Keratinocyte (primary cell): Measurements from ENCODE around the gene GP1BB. TPM values are rescaled to one million over a fixed set of nuclear protein-coding genes. Genes with fewer than 3 reads are reported as not detected.
A peak's percentile ranks its signal among the peaks of the same experiment; 100 is the strongest.

Experiments used
- DNase-seq: peaks from one replicate; pipeline ENCODE4 v3.0.0-alpha.2; 2011; ENCODE audit warnings: low read depth, missing footprints, low spot score
- FAIRE-seq: peaks from 2 replicates; lab custom pipeline; 2011; peaks lifted over from hg19 to GRCh38; lab: Jason Lieb, UNC
- H2AFZ ChIP-seq: 2 replicates; pipeline ENCODE4 v1.6.0; 2012; ENCODE audit warnings: low read length, control low read depth, inconsistent platforms; ENCODE audit not compliant: control insufficient read depth
- H3K27ac ChIP-seq: 2 replicates; pipeline ENCODE4 v1.5.1; 2011; ENCODE audit warnings: low read length; ENCODE audit not compliant: control insufficient read depth, insufficient read depth
- H3K27me3 ChIP-seq: 3 replicates; pipeline ENCODE4 v1.6.0; 2011; ENCODE audit warnings: low read length; ENCODE audit not compliant: control insufficient read depth, insufficient read depth; ENCODE audit errors: extremely low read depth
- H3K36me3 ChIP-seq, 2 experiments: 2 replicates in 1 of 2; 3 replicates in 1 of 2; pipeline ENCODE4 v1.5.1; 2011; ENCODE audit warnings: low read length in 2 of 2, mild to moderate bottlenecking in 1 of 2; ENCODE audit not compliant: control insufficient read depth in 2 of 2, insufficient read depth in 2 of 2; ENCODE audit errors: extremely low read depth in 1 of 2
- H3K4me1 ChIP-seq: 3 replicates; pipeline ENCODE4 v1.5.1; 2011; ENCODE audit warnings: low read length; ENCODE audit not compliant: control insufficient read depth, insufficient read depth; ENCODE audit errors: extremely low read depth
- H3K4me2 ChIP-seq: 3 replicates; pipeline ENCODE4 v1.6.0; 2011; ENCODE audit warnings: low read depth, low read length; ENCODE audit not compliant: control insufficient read depth, insufficient read depth; ENCODE audit errors: extremely low read depth
- H3K4me3 ChIP-seq, 3 experiments: fragments of 200-600 bp in 1 of 3; sonication (generic) in 1 of 3; 2 replicates in 2 of 3; 3 replicates in 1 of 3; pipeline ENCODE4 v1.5.1; 2011 to 2016; ENCODE audit warnings: low read length in 3 of 3, mild to moderate bottlenecking in 3 of 3, control low read depth in 2 of 3, inconsistent platforms in 1 of 3, low read depth in 1 of 3, mixed read lengths in 1 of 3, mixed run types in 1 of 3, moderate library complexity in 1 of 3; ENCODE audit not compliant: control insufficient read depth in 2 of 3, insufficient read depth in 2 of 3; ENCODE audit errors: extremely low read depth in 1 of 3
- H3K79me2 ChIP-seq: 2 replicates; pipeline ENCODE4 v1.6.0; 2012; ENCODE audit warnings: low read length; ENCODE audit not compliant: control insufficient read depth, insufficient read depth
- H3K9ac ChIP-seq: 3 replicates; pipeline ENCODE4 v1.6.0; 2011; ENCODE audit warnings: low read length; ENCODE audit not compliant: control insufficient read depth, insufficient read depth; ENCODE audit errors: extremely low read depth
- H3K9me1 ChIP-seq: 3 replicates; pipeline ENCODE4 v1.6.0; 2011; ENCODE audit warnings: low read length; ENCODE audit not compliant: control insufficient read depth, insufficient read depth; ENCODE audit errors: extremely low read depth
- H3K9me3 ChIP-seq: 2 replicates; pipeline ENCODE4 v1.5.1; 2012; ENCODE audit warnings: low read depth, low read length; ENCODE audit not compliant: control insufficient read depth
- H4K20me1 ChIP-seq: 3 replicates; pipeline ENCODE4 v1.6.0; 2011; ENCODE audit warnings: low read length; ENCODE audit not compliant: control insufficient read depth, insufficient read depth; ENCODE audit errors: extremely low read depth
- EZH2 ChIP-seq: IDR thresholded peaks from one replicate; pipeline ENCODE4 v1.6.1; 2012; ENCODE audit warnings: inconsistent platforms, mild to moderate bottlenecking, low read length, moderate library complexity
- dilution Hi-C: fragments of 300-500 bp; cut with MboI; formaldehyde crosslinking; loops from one replicate; pipeline ENCODE4 v1.7.0; 2020; ENCODE audit warnings: low sequenced_read_pairs; ENCODE audit not compliant: extremely low pct_ligation_motif_present
- polyA plus RNA-seq, 5 experiments: library from polyadenylated mRNA; depleted of rRNA in 3 of 5; stranded (reverse) in 3 of 5; stranded (forward) in 1 of 5; unstranded in 1 of 5; fragments of >200 nt; gene quantifications; 1 replicate in 1 of 5; 2 replicates in 3 of 5; 3 replicates in 1 of 5; pipeline versions ENCODE4 v1.2.1 to v1.2.3, GENCODE V29; 2011 to 2012; ENCODE audit warnings: missing spikeins in 2 of 5, low read depth in 1 of 5, low replicate concordance in 1 of 5
- TF ChIP-seq, protein P1 (sequence below), 3 experiments: IDR thresholded peaks in 1 of 3; conservative IDR thresholded peaks in 1 of 3; optimal IDR thresholded peaks in 1 of 3; 2 replicates in 2 of 3; 3 replicates in 1 of 3; pipeline versions ENCODE3 to v1.5.1; 2011; ENCODE audit warnings: low read length in 3 of 3, mild to moderate bottlenecking in 3 of 3, moderate library complexity in 2 of 3, control low read depth in 1 of 3, inconsistent platforms in 1 of 3; ENCODE audit not compliant: insufficient read depth in 2 of 3; ENCODE audit errors: extremely low read depth in 1 of 3

The GP1BB gene
- polyA plus RNA-seq, 1 donor (not counting 4 experiments of a cell fraction or from before 2014, with no cell fraction given), result 0.05 TPM

DNA sequence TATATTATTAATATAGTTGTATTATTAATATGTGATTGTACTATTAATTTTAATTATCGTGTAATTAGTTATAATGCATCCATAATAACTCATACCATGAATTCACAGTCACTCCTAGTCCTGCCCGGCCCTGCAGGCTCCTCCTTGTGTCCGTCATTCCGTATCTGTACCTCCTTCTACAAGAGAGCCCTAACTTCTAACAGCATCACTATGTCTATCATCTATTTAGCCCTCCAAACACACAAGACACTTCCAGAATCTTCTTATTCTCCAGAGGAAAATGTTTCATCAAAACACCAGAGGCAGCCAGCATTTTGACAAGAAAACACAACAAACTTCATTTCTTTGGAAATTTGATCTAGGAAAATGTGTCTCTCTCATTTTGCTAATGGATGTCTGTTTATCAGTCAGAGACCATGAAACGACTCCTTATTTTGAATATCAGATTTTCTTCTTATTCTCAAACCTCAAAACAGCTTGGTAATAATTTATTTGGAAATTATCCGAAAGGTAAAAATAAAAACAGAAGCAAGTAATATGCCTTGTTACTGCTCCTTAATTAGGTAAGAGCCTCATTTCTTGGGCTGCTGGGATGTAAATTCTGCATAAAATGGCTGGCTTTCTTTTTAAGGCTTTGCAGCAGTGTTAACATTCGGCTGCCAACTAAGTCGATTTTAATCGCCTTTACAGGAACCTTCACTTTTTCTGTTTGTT lies 32.2 kb upstream of the GP1BB start:
- Histone ChIP-seq H3K9me3 (no peaks in the 10 kb centered on the region), H3K27me3 (peaks cover 33% of the 10 kb centered on the region), H3K27ac (no peak overlapping the region), H2AFZ (peak overlapping the region; percentile 92), H3K79me2 (no peaks in the 10 kb centered on the region), H3K4me1 (peaks cover 9% of the 10 kb centered on the region), H4K20me1 (no peaks in the 10 kb centered on the region), H3K9me1 (no peaks in the 10 kb centered on the region), H3K4me2 (peak overlapping the region; percentile 84), H3K36me3 (no peaks in the 10 kb centered on the region), H3K9ac (peak overlapping the region; percentile 29), H3K4me3 (peak overlapping the region in 2 of 3 experiments; percentile 48 to 61)
- dilution Hi-C loops, result no loop called here
- DNase-seq (no peak), FAIRE-seq (no peak)
- TF ChIP-seq, protein P1, sequence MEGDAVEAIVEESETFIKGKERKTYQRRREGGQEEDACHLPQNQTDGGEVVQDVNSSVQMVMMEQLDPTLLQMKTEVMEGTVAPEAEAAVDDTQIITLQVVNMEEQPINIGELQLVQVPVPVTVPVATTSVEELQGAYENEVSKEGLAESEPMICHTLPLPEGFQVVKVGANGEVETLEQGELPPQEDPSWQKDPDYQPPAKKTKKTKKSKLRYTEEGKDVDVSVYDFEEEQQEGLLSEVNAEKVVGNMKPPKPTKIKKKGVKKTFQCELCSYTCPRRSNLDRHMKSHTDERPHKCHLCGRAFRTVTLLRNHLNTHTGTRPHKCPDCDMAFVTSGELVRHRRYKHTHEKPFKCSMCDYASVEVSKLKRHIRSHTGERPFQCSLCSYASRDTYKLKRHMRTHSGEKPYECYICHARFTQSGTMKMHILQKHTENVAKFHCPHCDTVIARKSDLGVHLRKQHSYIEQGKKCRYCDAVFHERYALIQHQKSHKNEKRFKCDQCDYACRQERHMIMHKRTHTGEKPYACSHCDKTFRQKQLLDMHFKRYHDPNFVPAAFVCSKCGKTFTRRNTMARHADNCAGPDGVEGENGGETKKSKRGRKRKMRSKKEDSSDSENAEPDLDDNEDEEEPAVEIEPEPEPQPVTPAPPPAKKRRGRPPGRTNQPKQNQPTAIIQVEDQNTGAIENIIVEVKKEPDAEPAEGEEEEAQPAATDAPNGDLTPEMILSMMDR (optimal IDR thresholded peaks at IDR 0.05 in 1 of 3, IDR thresholded peaks at IDR 0.05 in 1 of 3, conservative IDR thresholded peaks at IDR 0.05 in 1 of 3; ENCODE audit: extremely low read depth in 1 of 3, insufficient read depth in 2 of 3, low read length in 3 of 3), result no peak
- no peak for TF ChIP-seq EZH2

DNA sequence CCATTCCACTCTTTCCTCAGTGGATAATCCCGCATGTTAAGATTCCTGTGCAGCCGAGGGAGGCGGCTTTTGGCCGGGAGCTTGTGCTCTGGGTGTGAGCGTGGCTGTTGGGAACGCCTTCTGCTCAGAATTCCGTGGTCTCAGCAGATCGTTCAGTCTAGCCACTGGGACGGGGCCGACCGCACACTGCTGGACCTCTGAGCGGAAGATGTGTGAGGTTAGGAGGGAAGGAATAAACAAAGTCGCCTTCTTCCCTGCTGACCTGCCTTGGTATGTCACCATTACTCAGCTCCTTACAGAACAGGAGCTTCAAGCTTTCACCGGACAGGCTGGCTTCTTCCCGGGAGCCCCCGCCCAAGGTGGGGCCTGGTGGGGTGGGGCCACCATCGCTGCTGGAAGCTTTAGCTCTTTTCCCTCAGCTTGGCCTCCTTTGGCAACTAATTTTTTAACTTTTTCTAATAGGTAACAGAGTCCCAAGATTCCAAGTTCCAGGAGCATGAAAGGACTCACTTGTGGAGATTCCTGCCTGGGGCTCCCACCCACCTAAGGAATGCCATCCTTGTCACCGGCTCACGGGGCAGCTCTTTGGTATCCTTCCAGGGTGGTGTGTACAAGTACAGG lies 31.5 kb upstream of the GP1BB start:
- Histone ChIP-seq H3K4me2 (peak overlapping the region; percentile 84), H3K36me3 (no peaks in the 10 kb centered on the region), H3K27ac (no peak overlapping the region), H3K9ac (peak overlapping the region; percentile 29), H3K79me2 (no peaks in the 10 kb centered on the region), H3K9me1 (no peaks in the 10 kb centered on the region), H3K9me3 (no peaks in the 10 kb centered on the region), H3K4me3 (peak overlapping the region in 2 of 3 experiments; percentile 48 to 61), H3K4me1 (peaks cover 9% of the 10 kb centered on the region), H4K20me1 (no peaks in the 10 kb centered on the region), H3K27me3 (peaks cover 26% of the 10 kb centered on the region), H2AFZ (peak overlapping the region; percentile 92)
- DNase-seq, result peak; percentile 30
- dilution Hi-C loops, result no loop called here
- peak; percentile 77 for FAIRE-seq
- no peak for TF ChIP-seq EZH2
- TF ChIP-seq, protein P1 (optimal IDR thresholded peaks at IDR 0.05 in 1 of 3, IDR thresholded peaks at IDR 0.05 in 1 of 3, conservative IDR thresholded peaks at IDR 0.05 in 1 of 3; ENCODE audit: extremely low read depth in 1 of 3, insufficient read depth in 2 of 3, low read length in 3 of 3), result no peak
